Measurements from ENCODE around the gene ZNF263. TPM values are rescaled to one million over a fixed set of nuclear protein-coding genes. Genes with fewer than 3 reads are reported as not detected.

ZNF263 gene
- total and polyA plus RNA-seq, 2 donors (not counting 1 experiment from before 2014, with no cell fraction given): 24.7 to 46.0 TPM

- CTCF ChIA-PET: interaction anchor here (0.8 to 1.8 kb wide), 2 partner anchors 15 to 23 kb away, joined by 3 to 4 read pairs; no protein-coding TSS in a partner anchor
- POLR2A ChIA-PET: interaction anchor here (0.5 to 2.4 kb wide), 7 partner anchors 18 to 1726 kb away, joined by 3 to 18 read pairs (median 4); partner anchors contain the start of gene ZNF263
- TF ChIP-seq EZH2 (IDR thresholded peaks at IDR 0.05; ENCODE audit: borderline replicate concordance, insufficient read depth, low read depth, low read length, poor library complexity, severe bottlenecking) (no peak), CTCF (IDR thresholded peaks at IDR 0.05) (no peak)
- peaks cover 52% of the 10 kb centered on the region for H3K79me2 ChIP-seq (ENCODE audit: control insufficient read depth, insufficient read depth, low read length)
- Mint-ChIP-seq H3K4me1 (peaks cover 21% of the 10 kb centered on the region), H3K4me3 (peak within 1 kb of the TSS; percentile 88), H3K27ac (peak within 1 kb of the TSS; percentile 89), H3K9me3 (ENCODE audit: insufficient read depth) (peaks cover 6% of the 10 kb centered on the region), H3K27me3 (no peaks in the 10 kb centered on the region)
- peak within 1 kb of the TSS; percentile 82 to 93 for H3K27ac ChIP-seq (ENCODE audit: low read length in 2 of 2)
- peaks cover 8 to 14% of the 10 kb centered on the region in 2 donors for H3K4me1 ChIP-seq (ENCODE audit: control insufficient read depth in 2 of 2, insufficient read depth in 2 of 2, low read length in 2 of 2)
- peaks cover 14 to 22% of the 10 kb centered on the region in 2 experiments for H3K36me3 ChIP-seq (replicated peaks in 1 of 2; ENCODE audit: control extremely low read depth in 1 of 2, control insufficient read depth in 1 of 2, extremely low read depth in 1 of 2, insufficient read depth in 2 of 2, low read length in 1 of 2)
- DNase-seq (peak; percentile 94), ATAC-seq (ENCODE audit: low read depth) (peak; percentile 89)
- peak within 1 kb of the TSS; percentile 71 to 86 (median 78) for H3K4me3 ChIP-seq (ENCODE audit: control extremely low read depth in 1 of 5, extremely low read depth in 1 of 5, insufficient read depth in 1 of 5, low read depth in 2 of 5, low read length in 4 of 5)
- no peaks in the 10 kb centered on the region for H3K27me3 ChIP-seq (replicated peaks in 1 of 4; ENCODE audit: control extremely low read depth in 1 of 4, control insufficient read depth in 3 of 4, insufficient read depth in 4 of 4, low read length in 3 of 4)
- H3K4me2 ChIP-seq (replicated peaks; ENCODE audit: low read depth, low read length, poor library complexity, severe bottlenecking): peak within 1 kb of the TSS; percentile 91
- H4K20me1 ChIP-seq (ENCODE audit: control insufficient read depth, insufficient read depth, low read length, poor library complexity, severe bottlenecking): no peaks in the 10 kb centered on the region
- H2AFZ ChIP-seq (ENCODE audit: insufficient read depth, low read depth, low read length, poor library complexity, severe bottlenecking): peak within 1 kb of the TSS; percentile 95
- 3% methylated on average over 103 of the region's 103 CpGs for WGBS (ENCODE audit: insufficient coverage)
- intact Hi-C loops (cut with micrococcal nuclease): loop anchor here (1.0 kb wide), 7 partner anchors 22 to 152 kb away; partner anchors contain the start of genes NAA60, ZNF174, ZNF200 and ZNF263
- H3K9ac ChIP-seq (ENCODE audit: low read length): peak within 1 kb of the TSS; percentile 93
- H3K9me3 ChIP-seq (ENCODE audit: control extremely low read depth in 1 of 3, control insufficient read depth in 2 of 3, insufficient read depth in 1 of 3, low read length in 2 of 3): peaks cover 8 to 33% (median 11%) of the 10 kb centered on the region in 3 donors
These were observed 22.1 kb downstream of the ZNF263 start, which contains the start of the genes TIGD7 and ZNF75A for GRCh38 chr16:3305109-3306068. TSS of gene TIGD7 (minus strand) at chr16:3305430. CDS start at chr16:3300614, 4,816 bp downstream. TSS of gene ZNF75A (plus strand) at chr16:3305497. CDS start at chr16:3308429, 2,932 bp downstream.
